NCI-H2081 treated with DMSO at 0.1 percent for 48 hours (cell line): ENCODE measurements around the gene IPO9.
A peak's percentile ranks its signal among the peaks of the same experiment; 100 is the strongest.

Experiments used
- DNase-seq: peaks from one replicate; lab custom pipeline; 2025; lab: John Stamatoyannopoulos, UW

The IPO9 gene

GRCh38 chr1:201905234-201905890 lies 76.4 kb downstream of the IPO9 start:
- no peak for DNase-seq

- DNase-seq: no peak
Measured at GRCh38 chr1:201906336-201906735, 77.4 kb downstream of the IPO9 start.

- DNase-seq: no peak
Measured at GRCh38 chr1:201907621-201908020, 78.7 kb downstream of the IPO9 start.

- peak; percentile 21 for DNase-seq
Measured at GRCh38 chr1:201911826-201912571, 83.0 kb downstream of the IPO9 start.

GRCh38 chr1:201912832-201913231 lies 83.9 kb downstream of the IPO9 start:
- no peak for DNase-seq

GRCh38 chr1:201914456-201915235 lies 85.7 kb downstream of the IPO9 start:
- DNase-seq: no peak

GRCh38 chr1:201916649-201917249 lies 87.8 kb downstream of the IPO9 start:
- DNase-seq: no peak

- DNase-seq: no peak
Measured at GRCh38 chr1:201917362-201918033, 88.5 kb downstream of the IPO9 start.

- no peak for DNase-seq
Measured at GRCh38 chr1:201918343-201918742, 89.4 kb downstream of the IPO9 start.

GRCh38 chr1:201921952-201922558 lies 93.1 kb downstream of the IPO9 start:
- DNase-seq: no peak

- no peak for DNase-seq
Measured at GRCh38 chr1:201925301-201925567, 96.3 kb downstream of the IPO9 start.

- DNase-seq: no peak
Measured at GRCh38 chr1:201925981-201926645, 97.2 kb downstream of the IPO9 start.

GRCh38 chr1:201928266-201928665 lies 99.3 kb downstream of the IPO9 start:
- no peak for DNase-seq

- no peak for DNase-seq
Measured at GRCh38 chr1:201930137-201930536, 101.2 kb downstream of the IPO9 start.

GRCh38 chr1:201930803-201931202 lies 101.8 kb downstream of the IPO9 start:
- no peak for DNase-seq
